Right atrium auricular region (tissue), 2 donors: ENCODE data around the gene MAT1A. TPM values are rescaled to one million over a fixed set of nuclear protein-coding genes. Genes with fewer than 3 reads are reported as not detected.

Experiments
- DNase-seq: peaks from one replicate; pipeline ENCODE4 v3.0.0-alpha.2; 2019; ENCODE audit warnings: low spot score
- H3K27ac ChIP-seq, 2 donors: fragments of 200-600 bp; sonication (generic); 1 replicate in 1 of 2; 2 replicates in 1 of 2; pipeline ENCODE4 v1.5.1; 2016 to 2019
- H3K27me3 ChIP-seq, 2 donors: fragments of 200-600 bp; sonication (generic); one replicate each; pipeline versions ENCODE4 v1.5.1 to v1.6.0; 2017 to 2019
- H3K36me3 ChIP-seq: fragments of 200-600 bp; sonication (generic); one replicate; pipeline ENCODE4 v1.5.1; 2016
- H3K4me1 ChIP-seq, 2 donors: fragments of 200-600 bp; sonication (generic); one replicate each; pipeline versions ENCODE4 v1.5.1 to v1.6.0; 2017 to 2019
- H3K4me3 ChIP-seq, 2 donors: fragments of 200-600 bp; sonication (generic); 1 replicate in 1 of 2; 2 replicates in 1 of 2; pipeline ENCODE4 v1.5.1; 2017 to 2019; ENCODE audit warnings: mild to moderate bottlenecking in 1 of 2, moderate library complexity in 1 of 2
- H3K9me3 ChIP-seq, 2 donors: fragments of 200-600 bp; sonication (generic); one replicate each; pipeline ENCODE4 v1.5.1; 2019
- total RNA-seq, 2 donors: library from RNA; depleted of rRNA; stranded (reverse); fragments of >200 nt; gene quantifications; one replicate each; pipeline ENCODE4 v1.1.0, GENCODE V29; 2016
- TF ChIP-seq, protein P1 (sequence below), 2 donors: fragments of 200-600 bp; sonication (generic); IDR thresholded peaks; one replicate each; pipeline ENCODE4 v1.5.1; 2019; ENCODE audit warnings: antibody characterized with exemption in 2 of 2

Gene MAT1A
- total RNA-seq, 2 donors from 2014 or later: not detected

DNA sequence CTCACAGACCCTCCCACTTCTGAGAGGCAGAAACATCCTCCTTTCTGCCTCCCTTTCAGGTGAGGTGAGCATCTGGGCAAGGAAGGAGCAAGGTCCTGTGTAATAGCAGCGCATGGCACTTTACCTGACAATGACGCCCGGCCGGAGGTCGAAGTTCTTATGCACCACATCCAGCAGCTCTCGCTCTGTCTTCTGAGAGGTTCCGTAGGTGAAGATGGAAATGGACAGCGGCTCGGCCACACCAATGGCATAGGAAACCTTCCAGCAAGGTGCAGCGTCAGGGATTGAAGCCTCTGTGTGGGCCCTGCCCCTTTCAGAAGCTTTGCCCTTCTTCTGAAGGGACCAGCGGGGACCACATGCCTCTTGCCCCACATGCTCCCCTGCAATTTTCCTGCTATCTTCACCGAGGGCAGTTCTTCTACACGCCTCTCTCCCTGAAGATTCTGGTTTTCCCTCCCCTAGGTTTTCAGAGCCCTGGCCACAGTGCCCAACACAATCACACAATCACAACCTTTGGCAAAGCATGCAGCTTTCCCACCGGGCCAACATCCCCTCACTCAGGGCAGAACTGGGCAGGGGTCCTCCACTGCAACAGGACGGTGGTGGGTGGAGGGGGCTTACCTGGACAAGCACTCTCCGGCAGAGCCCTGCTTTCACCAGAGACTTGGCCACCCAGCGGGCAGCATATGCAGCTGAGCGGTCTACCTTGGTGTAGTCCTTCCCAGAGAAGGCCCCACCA, 14.9 kb downstream of the MAT1A start:
- no peaks in the 10 kb centered on the region for H3K27me3 ChIP-seq
- TF ChIP-seq, protein P1, sequence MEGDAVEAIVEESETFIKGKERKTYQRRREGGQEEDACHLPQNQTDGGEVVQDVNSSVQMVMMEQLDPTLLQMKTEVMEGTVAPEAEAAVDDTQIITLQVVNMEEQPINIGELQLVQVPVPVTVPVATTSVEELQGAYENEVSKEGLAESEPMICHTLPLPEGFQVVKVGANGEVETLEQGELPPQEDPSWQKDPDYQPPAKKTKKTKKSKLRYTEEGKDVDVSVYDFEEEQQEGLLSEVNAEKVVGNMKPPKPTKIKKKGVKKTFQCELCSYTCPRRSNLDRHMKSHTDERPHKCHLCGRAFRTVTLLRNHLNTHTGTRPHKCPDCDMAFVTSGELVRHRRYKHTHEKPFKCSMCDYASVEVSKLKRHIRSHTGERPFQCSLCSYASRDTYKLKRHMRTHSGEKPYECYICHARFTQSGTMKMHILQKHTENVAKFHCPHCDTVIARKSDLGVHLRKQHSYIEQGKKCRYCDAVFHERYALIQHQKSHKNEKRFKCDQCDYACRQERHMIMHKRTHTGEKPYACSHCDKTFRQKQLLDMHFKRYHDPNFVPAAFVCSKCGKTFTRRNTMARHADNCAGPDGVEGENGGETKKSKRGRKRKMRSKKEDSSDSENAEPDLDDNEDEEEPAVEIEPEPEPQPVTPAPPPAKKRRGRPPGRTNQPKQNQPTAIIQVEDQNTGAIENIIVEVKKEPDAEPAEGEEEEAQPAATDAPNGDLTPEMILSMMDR (IDR thresholded peaks at IDR 0.05): no peak
- peak; percentile 18 for DNase-seq

DNA sequence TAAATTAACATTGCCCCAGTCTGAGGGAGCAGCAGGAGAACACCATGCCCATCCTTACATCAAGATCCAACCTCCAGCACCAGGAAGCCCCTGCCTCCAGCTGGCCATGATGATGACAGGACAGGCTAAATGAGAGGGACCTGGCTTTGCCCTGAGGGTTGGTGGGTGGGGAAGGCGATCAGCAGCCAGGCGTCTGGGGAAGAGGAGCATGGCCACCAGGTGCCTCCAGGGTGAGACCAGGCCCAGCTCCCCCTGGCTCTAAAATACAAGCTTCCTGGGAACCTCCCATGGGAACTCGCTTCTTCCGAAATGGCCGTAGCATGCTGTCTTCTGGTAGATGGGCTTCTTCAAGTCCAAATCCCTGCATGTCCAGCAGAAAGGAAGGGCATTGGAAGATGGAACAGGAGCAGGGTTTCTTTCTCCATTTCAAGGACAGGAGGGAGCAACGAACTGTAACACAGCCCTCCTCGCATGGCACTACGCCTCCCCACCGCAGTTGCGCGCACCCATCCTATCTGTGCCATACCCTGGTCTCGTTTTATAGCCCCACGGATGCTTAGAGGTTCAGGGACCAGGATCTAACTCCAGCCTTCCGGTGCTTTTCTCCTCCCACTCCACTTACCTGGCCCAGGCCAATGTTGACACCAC, 15.8 kb downstream of the MAT1A start:
- H3K27ac ChIP-seq: no peak overlapping the region
- peaks cover 0 to 15% of the 10 kb centered on the region in 2 donors for H3K4me1 ChIP-seq
- no peaks in the 10 kb centered on the region for H3K36me3 ChIP-seq
- H3K9me3 ChIP-seq: no peaks in the 10 kb centered on the region
- no peaks in the 10 kb centered on the region for H3K27me3 ChIP-seq
- H3K4me3 ChIP-seq: no peak overlapping the region
- DNase-seq: no peak
- TF ChIP-seq, protein P1 (IDR thresholded peaks at IDR 0.05): no peak

More for the DNA sequence above, 14.9 kb downstream of the MAT1A start:
- Histone ChIP-seq H3K27ac (no peak overlapping the region), H3K4me3 (no peak overlapping the region), H3K36me3 (no peaks in the 10 kb centered on the region), H3K9me3 (no peaks in the 10 kb centered on the region), H3K4me1 (peaks cover 0 to 15% of the 10 kb centered on the region in 2 donors)

DNA sequence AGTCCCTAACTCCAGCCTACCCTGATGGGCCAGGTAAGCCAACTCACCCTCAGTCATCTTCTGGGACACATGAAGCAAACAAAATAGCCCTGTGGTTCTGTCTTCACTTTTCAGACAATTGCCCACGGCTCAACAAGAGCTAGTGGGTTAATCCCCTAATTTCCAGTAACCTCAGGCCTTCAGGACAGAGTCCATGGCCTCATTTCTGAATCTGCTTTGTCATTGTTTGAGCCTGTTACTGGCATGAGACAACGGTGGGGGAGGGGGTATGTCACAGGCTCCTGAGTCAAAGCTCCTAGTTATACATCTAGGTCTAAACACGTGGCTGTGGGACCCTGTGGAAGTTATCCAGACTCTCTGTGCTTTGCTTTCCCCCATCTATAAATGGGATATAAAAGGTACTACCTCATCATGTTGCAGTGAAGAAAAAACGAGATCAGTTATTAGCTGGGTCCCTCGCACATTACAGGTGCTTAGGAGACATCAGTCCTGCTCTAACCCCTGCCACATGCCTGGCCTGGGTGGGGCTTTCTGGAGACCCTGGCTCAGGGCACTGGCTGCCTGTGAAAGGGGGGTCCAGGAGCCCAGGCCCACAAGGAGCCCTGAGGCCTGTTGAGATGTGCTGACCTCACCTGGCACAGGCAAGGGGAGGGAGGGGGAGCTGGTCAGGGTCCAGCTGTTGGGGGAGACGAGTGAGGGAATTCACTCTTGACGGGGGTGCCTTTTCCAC, 16.5 kb downstream of the MAT1A start:
- Histone ChIP-seq H3K4me1 (peaks cover 0 to 11% of the 10 kb centered on the region in 2 donors), H3K27me3 (no peaks in the 10 kb centered on the region), H3K27ac (no peak overlapping the region), H3K9me3 (no peaks in the 10 kb centered on the region), H3K36me3 (no peaks in the 10 kb centered on the region), H3K4me3 (no peak overlapping the region)
- TF ChIP-seq, protein P1 (IDR thresholded peaks at IDR 0.05): no peak
- no peak for DNase-seq

DNA sequence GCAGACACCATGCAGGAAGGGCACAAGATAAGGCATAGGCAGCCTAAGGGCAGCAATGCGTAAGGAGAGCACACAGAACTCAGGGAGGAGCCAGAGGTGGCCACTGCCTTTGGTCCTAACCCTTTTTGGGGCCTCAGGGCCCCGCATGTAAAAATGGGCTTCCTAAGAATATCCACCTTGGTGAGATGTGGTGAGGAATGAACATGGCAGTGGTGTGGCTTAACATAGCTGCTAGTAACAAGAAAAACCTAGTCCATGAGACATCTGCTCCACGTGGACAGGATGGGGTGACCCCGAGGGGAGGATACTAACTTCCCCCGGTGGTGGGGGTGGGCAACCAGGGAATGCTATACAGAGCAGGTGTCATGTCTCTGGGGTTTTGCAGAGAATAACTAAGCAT, 18.0 kb downstream of the MAT1A start:
- DNase-seq: no peak
- Histone ChIP-seq H3K27ac (no peak overlapping the region), H3K4me1 (no peaks in the 10 kb centered on the region), H3K36me3 (no peaks in the 10 kb centered on the region), H3K9me3 (no peaks in the 10 kb centered on the region), H3K27me3 (no peaks in the 10 kb centered on the region), H3K4me3 (no peak overlapping the region)
- TF ChIP-seq, protein P1 (IDR thresholded peaks at IDR 0.05): no peak

DNA sequence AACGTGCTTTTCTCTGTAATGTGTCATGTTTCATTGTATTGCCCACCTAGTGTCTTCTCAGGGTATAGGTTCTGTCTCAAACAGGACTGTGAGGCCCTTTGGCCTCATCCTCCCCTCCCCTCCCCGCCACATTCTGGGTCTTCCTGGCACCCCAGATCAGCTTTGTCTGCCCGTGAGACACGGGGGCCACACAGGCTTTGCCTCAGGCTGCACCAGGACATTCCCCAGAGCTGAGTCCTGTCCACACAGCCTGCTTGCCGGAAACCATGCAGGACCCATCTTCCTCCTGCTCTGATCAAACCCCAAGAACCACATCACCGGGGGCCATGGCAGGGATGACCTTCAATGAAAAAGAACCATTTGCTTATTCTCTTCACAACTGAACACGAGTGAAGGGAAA, 18.6 kb downstream of the MAT1A start:
- H3K4me3 ChIP-seq: no peak overlapping the region
- H3K4me1 ChIP-seq: no peaks in the 10 kb centered on the region
- no peaks in the 10 kb centered on the region for H3K9me3 ChIP-seq
- H3K27me3 ChIP-seq: no peaks in the 10 kb centered on the region
- H3K36me3 ChIP-seq: no peaks in the 10 kb centered on the region
- H3K27ac ChIP-seq: no peak overlapping the region
- TF ChIP-seq, protein P1 (IDR thresholded peaks at IDR 0.05): no peak
- DNase-seq: no peak
